WI38 (cell line): ENCODE data around the gene REXO1.

ENCODE experiments used
- H3K4me3 ChIP-seq: 2 replicates; pipeline ENCODE4 v1.5.1; 2011; ENCODE audit warnings: low read depth, mild to moderate bottlenecking, control low read depth, low read length
- CTCF ChIP-seq: IDR thresholded peaks from 2 replicates; pipeline ENCODE4 v1.5.1; 2012; ENCODE audit warnings: low read depth, mild to moderate bottlenecking, control low read depth, low read length

Gene REXO1

GRCh38 chr19:1868971-1869370, 20.7 kb upstream of the REXO1 start:
- no peak overlapping the region for H3K4me3 ChIP-seq
- no peak for TF ChIP-seq CTCF

DNA sequence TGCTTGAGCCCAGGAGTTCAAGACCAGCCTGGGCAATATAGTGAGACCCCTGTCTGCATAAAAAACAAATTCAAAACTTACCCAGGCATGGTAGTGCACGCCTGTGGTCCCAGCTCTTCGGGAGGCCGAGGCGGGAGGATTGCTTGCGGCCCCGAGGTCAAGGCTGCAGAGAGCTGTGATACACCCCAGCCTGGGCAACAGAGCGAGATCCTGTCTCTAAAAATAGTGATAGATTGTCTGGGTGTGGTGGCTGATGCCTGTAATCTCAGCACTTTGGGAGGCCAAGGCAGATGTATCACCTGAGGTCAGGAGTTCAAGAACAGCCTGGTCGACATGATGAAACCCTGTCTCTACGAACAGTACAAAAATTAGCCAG, 19.1 kb upstream of the REXO1 start:
- H3K4me3 ChIP-seq = no peak overlapping the region
- no peak for TF ChIP-seq CTCF

DNA sequence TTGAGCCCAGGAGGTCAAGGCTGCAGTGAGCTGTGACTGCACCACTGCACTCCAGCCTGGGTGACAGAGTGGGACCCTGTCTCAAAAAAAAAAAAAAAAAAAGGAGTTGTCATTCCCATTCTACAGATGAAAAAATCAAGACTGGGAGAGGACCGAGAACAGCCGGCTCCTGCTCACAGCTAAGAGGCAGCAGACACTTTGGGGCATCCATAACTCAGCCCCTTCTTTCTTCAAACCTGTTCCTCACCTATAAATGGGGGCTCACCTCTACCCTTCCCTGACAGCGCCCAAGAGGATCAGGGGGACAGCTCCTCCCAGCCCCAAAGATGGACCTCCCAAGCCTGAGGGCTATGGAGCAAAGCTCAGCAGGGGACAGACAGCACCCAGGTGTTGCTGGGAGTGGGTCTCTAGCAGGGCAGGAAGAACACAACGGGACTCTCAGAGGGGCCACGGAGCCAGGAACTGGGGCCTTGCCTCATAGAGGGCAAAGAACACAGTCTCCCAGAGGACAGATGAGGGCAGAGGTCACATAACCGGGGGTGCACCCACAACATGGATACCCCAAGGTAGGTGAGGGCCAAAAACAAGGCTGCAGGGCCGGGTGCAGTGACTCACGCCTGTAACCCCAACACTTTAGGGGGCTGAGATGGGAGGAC, 18.5 kb upstream of the REXO1 start:
- no peak for TF ChIP-seq CTCF
- H3K4me3 ChIP-seq = no peak overlapping the region

DNA sequence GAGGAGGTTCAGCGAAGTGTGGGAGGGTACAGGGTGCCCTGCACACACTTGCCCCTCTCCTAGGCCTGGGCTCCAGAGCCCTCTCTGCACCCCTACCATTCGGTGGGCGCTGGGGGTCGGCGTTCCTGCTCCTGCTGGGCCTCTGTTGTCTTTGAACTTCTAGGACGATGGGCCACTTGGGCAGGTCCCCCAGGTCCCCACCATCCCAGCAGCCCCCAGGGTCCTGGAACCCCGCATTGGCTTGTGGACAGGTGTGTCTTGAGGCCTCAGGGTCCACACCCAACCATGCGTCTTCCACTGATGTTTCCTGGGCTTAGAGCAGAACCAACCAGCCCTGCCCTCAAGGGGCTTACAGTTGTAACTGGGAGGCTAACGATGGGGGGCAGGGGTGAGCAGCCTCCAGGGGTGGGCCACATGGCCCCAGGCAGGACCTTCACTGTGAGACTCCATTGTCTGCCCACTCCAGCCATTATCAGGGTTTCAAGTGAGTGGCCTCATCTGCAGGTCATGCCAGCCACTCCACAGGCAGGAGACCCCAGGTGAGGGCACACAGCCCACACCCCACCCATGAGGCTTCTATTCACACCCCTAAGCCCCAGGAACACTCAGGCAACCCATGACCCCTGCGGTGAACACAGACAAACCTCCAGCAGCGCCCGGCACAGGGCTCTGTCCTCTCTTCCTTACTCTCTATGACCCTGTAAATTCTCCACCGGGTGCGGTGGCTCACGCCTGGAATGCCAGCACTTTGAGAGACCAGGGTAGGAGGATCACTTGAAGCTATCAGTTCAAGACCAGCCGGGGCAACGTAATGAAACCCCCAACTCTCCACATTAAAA, 17.1 kb upstream of the REXO1 start:
- no peak for TF ChIP-seq CTCF
- peak overlapping the region; percentile 71 for H3K4me3 ChIP-seq

DNA sequence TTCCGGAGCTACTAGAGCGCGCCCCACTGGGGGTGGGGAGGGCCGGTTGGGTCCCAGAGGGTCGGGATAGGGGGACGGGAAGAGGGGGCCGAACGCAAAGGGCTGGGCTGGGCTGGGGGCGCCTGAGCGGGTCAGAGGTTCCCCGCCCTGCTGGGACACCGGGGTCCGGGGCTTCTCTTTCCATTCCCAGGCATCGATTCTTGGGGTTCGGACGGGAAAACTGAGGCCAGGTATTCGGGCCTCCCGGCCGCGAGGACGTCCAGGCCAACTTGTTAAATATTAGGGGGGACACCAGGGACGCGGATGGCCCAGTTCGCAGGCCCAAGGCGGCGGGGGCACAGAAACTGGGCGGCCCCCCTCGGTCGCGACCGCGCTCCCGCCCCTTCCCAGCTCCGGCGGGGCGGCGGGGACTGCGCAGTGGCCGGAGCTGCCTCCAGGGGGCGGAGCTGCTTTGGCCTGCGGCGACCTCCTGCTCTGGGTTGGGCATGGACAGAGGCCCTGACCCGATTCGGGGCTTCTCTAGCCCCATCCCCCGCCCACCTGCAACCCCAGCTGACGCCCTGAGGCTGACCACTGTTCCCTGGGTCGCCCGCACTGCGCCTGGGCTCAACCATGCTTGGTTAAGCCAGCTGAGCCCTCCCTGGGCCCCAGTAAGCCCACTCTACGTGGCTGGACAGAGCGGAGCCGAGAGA, 16.3 kb upstream of the REXO1 start:
- peak; percentile 59 for TF ChIP-seq CTCF
- peak overlapping the region; percentile 71 for H3K4me3 ChIP-seq

DNA sequence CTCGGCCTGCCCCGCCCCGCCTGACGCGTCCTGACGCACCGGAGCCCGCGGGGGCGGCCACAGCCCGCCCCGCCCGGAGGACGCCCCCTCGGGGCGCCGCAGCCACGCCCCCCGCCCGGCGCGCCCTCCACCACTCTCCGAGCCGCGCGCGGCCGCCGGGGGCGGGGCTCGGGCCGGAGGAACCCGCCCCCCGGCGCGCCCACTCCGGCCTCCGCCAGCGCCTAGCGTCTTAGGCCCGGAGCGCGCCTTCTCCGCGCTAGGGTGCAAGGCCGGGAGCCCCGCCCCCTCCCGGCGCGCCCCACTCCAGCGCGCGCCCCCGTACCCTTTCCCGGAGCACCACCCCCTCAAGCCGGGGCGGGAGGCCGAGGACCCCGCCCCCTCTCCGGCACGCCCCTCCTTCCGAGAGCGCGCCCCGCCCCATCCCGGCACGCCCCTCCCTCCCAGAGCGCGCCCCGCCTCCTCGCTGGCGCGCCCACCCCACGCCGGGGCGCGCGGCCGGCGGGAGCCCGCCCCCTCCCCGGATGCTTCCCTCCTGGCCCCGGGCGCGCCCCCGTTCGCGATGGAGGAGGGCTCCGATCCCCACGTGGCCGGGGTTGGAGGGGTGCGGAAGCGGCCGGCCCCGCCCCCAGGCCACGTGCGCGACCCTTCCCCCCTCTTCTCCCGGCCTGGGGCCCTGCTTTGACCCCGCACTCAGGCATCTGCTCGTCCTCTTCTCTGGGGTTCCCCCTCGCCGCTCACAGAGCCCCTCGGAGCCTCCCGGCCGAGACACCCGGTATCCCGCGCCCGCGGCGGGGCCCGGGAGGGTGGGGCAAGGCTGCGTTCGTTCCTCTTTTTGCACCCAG, 15.6 kb upstream of the REXO1 start:
- TF ChIP-seq CTCF = no peak
- H3K4me3 ChIP-seq = peak overlapping the region; percentile 71
